DND-41 (cell line): ENCODE measurements around the gene KDM8.
A peak's percentile ranks its signal among the peaks of the same experiment; 100 is the strongest.

Experiments used
- ATAC-seq: fragments of 200-7000 bp; cut with Tn5 transposase; 3 replicates; pipeline ENCODE4 v1.9.1; 2021; ENCODE audit warnings: low read depth; ENCODE audit not compliant: insufficient read depth
- DNase-seq: peaks from one replicate; pipeline ENCODE4 v3.0.0-alpha.2; 2020
- H2AFZ ChIP-seq: 2 replicates; pipeline ENCODE4 v1.6.0; 2012; ENCODE audit warnings: low read depth, low read length
- H3K27ac ChIP-seq: 2 replicates; pipeline ENCODE4 v1.5.1; 2012; ENCODE audit warnings: low read length, inconsistent platforms
- H3K27me3 ChIP-seq: fragments of 200-600 bp; sonication (generic); 2 replicates; pipeline ENCODE4 v1.6.0; 2012; ENCODE audit warnings: low read length, mild to moderate bottlenecking, inconsistent platforms; ENCODE audit not compliant: insufficient read depth, poor library complexity
- H3K36me3 ChIP-seq: 2 replicates; pipeline ENCODE4 v1.5.1; 2012; ENCODE audit warnings: low read length, inconsistent platforms; ENCODE audit not compliant: insufficient read depth
- H3K4me1 ChIP-seq: 2 replicates; pipeline ENCODE4 v1.5.1; 2012; ENCODE audit warnings: mild to moderate bottlenecking, low read length; ENCODE audit not compliant: insufficient read depth
- H3K4me2 ChIP-seq: 2 replicates; pipeline ENCODE4 v1.6.0; 2012; ENCODE audit warnings: mild to moderate bottlenecking, moderate library complexity, low read length, inconsistent platforms; ENCODE audit not compliant: insufficient read depth
- H3K4me3 ChIP-seq, 2 experiments: fragments of 200-600 bp in 1 of 2; shearing (Covaris generic) in 1 of 2; 2 replicates each; pipeline ENCODE4 v1.5.1; 2012 to 2016; ENCODE audit warnings: inconsistent platforms in 2 of 2, low read length in 2 of 2, mild to moderate bottlenecking in 2 of 2, low read depth in 1 of 2, moderate library complexity in 1 of 2
- H3K79me2 ChIP-seq: 2 replicates; pipeline ENCODE4 v1.6.0; 2012; ENCODE audit warnings: low read length, inconsistent platforms; ENCODE audit not compliant: insufficient read depth
- H3K9ac ChIP-seq: 2 replicates; pipeline ENCODE4 v1.6.0; 2012; ENCODE audit warnings: low read depth, mild to moderate bottlenecking, inconsistent platforms, low read length, moderate library complexity
- H3K9me3 ChIP-seq: 2 replicates; pipeline ENCODE4 v1.5.1; 2012; ENCODE audit warnings: low read length, moderate library complexity, mild to moderate bottlenecking, inconsistent platforms; ENCODE audit not compliant: insufficient read depth, severe bottlenecking
- H4K20me1 ChIP-seq: 2 replicates; pipeline ENCODE4 v1.6.0; 2012; ENCODE audit warnings: low read length; ENCODE audit not compliant: insufficient read depth
- EZH2 ChIP-seq: IDR thresholded peaks from 3 replicates; pipeline ENCODE4 v1.6.1; 2012; ENCODE audit warnings: borderline replicate concordance, low read depth, mild to moderate bottlenecking, moderate library complexity, low read length, inconsistent platforms; ENCODE audit not compliant: severe bottlenecking
- TF ChIP-seq, protein P1 (sequence below): IDR thresholded peaks from 2 replicates; pipeline ENCODE4 v1.5.1; 2012; ENCODE audit warnings: borderline replicate concordance, low read length, moderate library complexity, mild to moderate bottlenecking; ENCODE audit not compliant: poor library complexity, severe bottlenecking; ENCODE audit errors: extremely low read depth

KDM8 gene

DNA sequence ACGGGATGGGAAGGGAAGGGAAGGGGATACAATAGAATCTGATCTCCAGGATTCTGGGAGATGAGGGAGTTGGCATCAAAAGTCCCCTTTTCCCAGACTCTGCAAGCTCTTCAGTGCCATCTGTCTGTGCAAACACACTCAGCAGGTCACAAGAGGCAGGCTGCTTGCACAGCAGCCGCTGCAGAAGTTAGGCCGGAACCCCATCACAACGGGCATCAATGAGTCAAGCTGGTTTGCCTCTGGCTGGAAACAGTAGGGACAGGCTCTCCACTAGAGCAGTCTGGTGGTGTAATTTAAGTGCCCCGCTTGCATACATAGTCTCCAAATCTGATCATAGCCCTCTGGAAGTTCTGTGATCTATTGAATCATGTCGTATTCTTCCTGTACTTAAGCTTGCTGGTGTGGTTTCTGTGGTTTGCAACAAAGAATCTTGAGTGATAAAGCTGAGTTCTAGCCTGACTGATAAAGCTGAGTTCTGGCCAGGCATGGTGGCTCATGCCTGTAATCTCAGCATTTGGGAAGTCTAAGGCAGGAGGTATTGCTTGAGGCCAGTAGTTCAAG lies 33.7 kb upstream of the KDM8 start:
- Histone ChIP-seq H3K9ac (no peak overlapping the region), H3K4me2 (peak overlapping the region; percentile 28; the same call in 1 of the 2 replicates), H3K36me3 (no peaks in the 10 kb centered on the region), H4K20me1 (no peaks in the 10 kb centered on the region), H3K4me1 (peaks cover 54% of the 10 kb centered on the region), H3K27ac (peak overlapping the region; percentile 56), H3K79me2 (no peaks in the 10 kb centered on the region), H3K4me3 (no peak overlapping the region), H3K9me3 (peaks cover 2% of the 10 kb centered on the region), H3K27me3 (no peaks in the 10 kb centered on the region), H2AFZ (no peak overlapping the region)
- ATAC-seq: peak; percentile 70
- no peak for TF ChIP-seq EZH2
- TF ChIP-seq, protein P1, sequence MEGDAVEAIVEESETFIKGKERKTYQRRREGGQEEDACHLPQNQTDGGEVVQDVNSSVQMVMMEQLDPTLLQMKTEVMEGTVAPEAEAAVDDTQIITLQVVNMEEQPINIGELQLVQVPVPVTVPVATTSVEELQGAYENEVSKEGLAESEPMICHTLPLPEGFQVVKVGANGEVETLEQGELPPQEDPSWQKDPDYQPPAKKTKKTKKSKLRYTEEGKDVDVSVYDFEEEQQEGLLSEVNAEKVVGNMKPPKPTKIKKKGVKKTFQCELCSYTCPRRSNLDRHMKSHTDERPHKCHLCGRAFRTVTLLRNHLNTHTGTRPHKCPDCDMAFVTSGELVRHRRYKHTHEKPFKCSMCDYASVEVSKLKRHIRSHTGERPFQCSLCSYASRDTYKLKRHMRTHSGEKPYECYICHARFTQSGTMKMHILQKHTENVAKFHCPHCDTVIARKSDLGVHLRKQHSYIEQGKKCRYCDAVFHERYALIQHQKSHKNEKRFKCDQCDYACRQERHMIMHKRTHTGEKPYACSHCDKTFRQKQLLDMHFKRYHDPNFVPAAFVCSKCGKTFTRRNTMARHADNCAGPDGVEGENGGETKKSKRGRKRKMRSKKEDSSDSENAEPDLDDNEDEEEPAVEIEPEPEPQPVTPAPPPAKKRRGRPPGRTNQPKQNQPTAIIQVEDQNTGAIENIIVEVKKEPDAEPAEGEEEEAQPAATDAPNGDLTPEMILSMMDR: peak; percentile 73
- peak; percentile 80 for DNase-seq

DNA sequence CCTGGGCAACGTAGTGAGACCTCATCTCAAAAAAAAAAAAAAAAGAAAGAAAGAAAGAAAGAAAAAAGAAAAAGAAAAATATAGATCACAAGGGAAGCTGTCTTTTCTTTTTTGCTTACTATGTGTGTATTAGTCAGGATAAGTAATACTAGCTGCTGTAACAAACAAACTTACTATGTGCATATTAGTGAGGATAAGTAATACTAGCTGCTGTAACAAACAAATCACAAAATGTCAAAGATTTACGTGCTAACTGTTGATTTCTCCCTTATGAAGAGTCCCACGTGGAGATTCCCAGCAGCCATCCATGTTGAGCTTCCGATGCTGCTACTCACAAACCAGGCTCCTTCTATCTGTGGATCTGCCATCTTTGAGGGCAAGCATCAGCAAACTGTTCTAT lies 31.7 kb upstream of the KDM8 start:
- DNase-seq (no peak), ATAC-seq (no peak)
- H4K20me1 ChIP-seq: no peaks in the 10 kb centered on the region
- H3K36me3 ChIP-seq: no peaks in the 10 kb centered on the region
- H3K27me3 ChIP-seq: no peaks in the 10 kb centered on the region
- H3K9ac ChIP-seq: no peak overlapping the region
- no peaks in the 10 kb centered on the region for H3K79me2 ChIP-seq
- TF ChIP-seq EZH2: no peak
- TF ChIP-seq, protein P1: no peak
- peaks cover 2% of the 10 kb centered on the region for H3K9me3 ChIP-seq
- no peak overlapping the region for H2AFZ ChIP-seq
- H3K27ac ChIP-seq: peak overlapping the region; percentile 93
- no peak overlapping the region for H3K4me2 ChIP-seq
- H3K4me3 ChIP-seq: no peak overlapping the region
- peaks cover 70% of the 10 kb centered on the region for H3K4me1 ChIP-seq

DNA sequence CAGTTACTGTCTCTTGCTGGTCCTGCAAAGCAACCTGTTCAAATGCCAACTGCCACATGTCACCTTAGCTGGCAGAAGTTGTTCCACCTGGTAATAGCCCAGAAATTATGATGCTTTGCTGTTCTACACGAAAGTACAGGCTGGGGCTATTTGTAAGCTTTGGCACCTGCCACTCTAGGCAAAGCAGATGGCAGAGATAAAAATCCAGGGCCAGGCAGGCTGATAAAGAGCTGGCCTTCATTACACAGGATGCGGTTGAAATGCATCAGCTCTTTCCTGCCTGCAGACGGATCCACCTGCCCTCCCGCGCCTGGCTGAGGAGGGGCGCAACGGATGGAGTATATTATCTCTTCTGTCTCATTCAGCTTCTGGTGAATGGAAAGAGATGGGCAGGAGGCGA lies 29.3 kb upstream of the KDM8 start:
- Histone ChIP-seq H4K20me1 (no peaks in the 10 kb centered on the region), H3K27ac (peak overlapping the region; percentile 93), H3K9ac (peak overlapping the region; percentile 50), H3K4me3 (no peak overlapping the region), H3K36me3 (no peaks in the 10 kb centered on the region), H3K4me2 (peak overlapping the region; percentile 40), H2AFZ (no peak overlapping the region), H3K27me3 (no peaks in the 10 kb centered on the region), H3K4me1 (peaks cover 72% of the 10 kb centered on the region), H3K79me2 (no peaks in the 10 kb centered on the region), H3K9me3 (peaks cover 2% of the 10 kb centered on the region)
- ATAC-seq (peak; percentile 87), DNase-seq (peak; percentile 94)
- TF ChIP-seq, protein P1: peak; percentile 46
- no peak for TF ChIP-seq EZH2
